ENCODE data around the gene CTXN1. TPM values are rescaled to one million over a fixed set of nuclear protein-coding genes. Genes with fewer than 3 reads are reported as not detected.

Gene CTXN1
- polyA plus RNA-seq, 1 donor = 7.0 TPM

- DNase-seq = no peak
- peaks cover 14% of the 10 kb centered on the region for H3K4me1 ChIP-seq (ENCODE audit: control insufficient read depth, insufficient read depth, low read length)
- 100% methylated on average over 1 of the region's 39 CpGs for WGBS (ENCODE audit: insufficient coverage, low lambda C conversion rate)
- peaks cover 40% of the 10 kb centered on the region for H3K36me3 ChIP-seq (ENCODE audit: control insufficient read depth, insufficient read depth, low read length)
- peaks cover 34% of the 10 kb centered on the region for H3K27me3 ChIP-seq (ENCODE audit: control insufficient read depth, insufficient read depth, low read length)
- no peak overlapping the region for H3K4me3 ChIP-seq (ENCODE audit: low read length)
- H3K27ac ChIP-seq (ENCODE audit: low read length) = no peak overlapping the region
- H3K9me3 ChIP-seq (ENCODE audit: control insufficient read depth, low read depth, low read length) = peaks cover 11% of the 10 kb centered on the region
Observed at GRCh38 chr19:7912697-7913564, 13.0 kb downstream of the CTXN1 start.

DNA sequence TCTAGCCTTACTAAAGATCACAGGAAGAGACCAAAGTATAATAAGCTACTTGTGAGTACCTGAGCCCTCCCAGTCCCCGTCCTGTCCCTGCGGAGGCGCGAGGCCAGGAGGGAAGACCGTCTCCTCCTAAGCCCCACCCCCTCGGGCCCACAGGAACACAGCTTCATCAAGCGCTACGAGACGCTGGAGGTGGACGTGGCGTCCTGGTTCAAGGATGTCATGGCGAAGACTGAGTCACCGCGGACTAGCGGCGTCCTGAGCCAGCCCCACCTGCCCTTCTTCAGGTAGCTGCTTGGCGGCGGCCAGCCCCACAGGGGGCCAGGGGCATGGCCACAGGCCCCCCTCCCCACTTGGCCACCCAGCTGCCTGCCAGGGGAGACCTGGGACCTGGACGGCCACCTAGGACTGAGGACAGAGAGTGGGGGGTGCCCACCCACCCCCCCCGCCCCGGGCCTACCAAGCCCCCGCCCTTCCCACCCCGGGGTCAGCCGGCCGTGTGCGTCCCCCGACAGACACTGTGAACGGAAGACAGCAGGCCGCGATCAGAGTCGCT is 13.7 kb downstream of the CTXN1 start:
- peaks cover 11% of the 10 kb centered on the region for H3K9me3 ChIP-seq (ENCODE audit: control insufficient read depth, low read depth, low read length)
- H3K36me3 ChIP-seq (ENCODE audit: control insufficient read depth, insufficient read depth, low read length) = peaks cover 42% of the 10 kb centered on the region
- no peak for DNase-seq
- H3K27me3 ChIP-seq (ENCODE audit: control insufficient read depth, insufficient read depth, low read length) = peaks cover 27% of the 10 kb centered on the region
- peaks cover 12% of the 10 kb centered on the region for H3K4me1 ChIP-seq (ENCODE audit: control insufficient read depth, insufficient read depth, low read length)
- no peak overlapping the region for H3K4me3 ChIP-seq (ENCODE audit: low read length)
- H3K27ac ChIP-seq (ENCODE audit: low read length) = no peak overlapping the region
- WGBS (ENCODE audit: insufficient coverage, low lambda C conversion rate) = no CpG with 5 or more reads among the region's 31 CpGs

DNA sequence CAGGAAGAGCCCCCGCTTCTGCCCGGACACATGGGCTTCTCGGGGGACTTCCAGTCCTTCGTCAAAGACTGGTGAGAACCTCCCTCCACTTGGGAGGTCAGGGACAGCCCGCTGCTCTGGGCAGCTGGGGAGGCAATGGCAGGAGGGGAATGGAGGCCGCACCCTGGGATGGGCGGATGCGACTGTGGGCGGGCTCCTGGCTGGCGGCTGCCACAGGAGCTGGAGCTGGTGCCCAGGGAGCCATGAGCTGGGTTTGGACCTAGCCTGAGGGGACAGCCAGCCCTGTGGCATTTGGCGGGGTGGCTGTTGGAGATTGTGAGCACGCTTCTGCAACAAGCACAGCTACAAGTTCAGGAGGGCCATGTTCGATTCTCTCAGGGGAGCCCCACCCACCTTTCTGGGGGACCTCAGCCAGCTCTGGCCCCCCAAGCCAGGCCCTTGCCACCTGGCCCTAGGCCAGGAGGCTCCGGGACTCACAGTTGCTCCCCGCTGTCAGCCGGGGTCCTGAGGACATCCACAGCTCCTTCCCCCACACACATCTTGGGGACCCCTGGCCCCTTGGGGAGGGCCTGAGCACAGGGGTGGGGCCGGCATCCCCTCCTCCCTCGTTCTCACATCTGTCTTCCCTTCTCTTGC is 14.3 kb downstream of the CTXN1 start:
- Histone ChIP-seq H3K27ac (ENCODE audit: low read length) (no peak overlapping the region), H3K9me3 (ENCODE audit: control insufficient read depth, low read depth, low read length) (peaks cover 11% of the 10 kb centered on the region), H3K36me3 (ENCODE audit: control insufficient read depth, insufficient read depth, low read length) (peaks cover 42% of the 10 kb centered on the region), H3K4me1 (ENCODE audit: control insufficient read depth, insufficient read depth, low read length) (peaks cover 8% of the 10 kb centered on the region), H3K4me3 (ENCODE audit: low read length) (no peak overlapping the region), H3K27me3 (ENCODE audit: control insufficient read depth, insufficient read depth, low read length) (peaks cover 23% of the 10 kb centered on the region)
- DNase-seq = no peak
- no CpG with 5 or more reads among the region's 18 CpGs for WGBS (ENCODE audit: insufficient coverage, low lambda C conversion rate)

- H3K36me3 ChIP-seq (ENCODE audit: control insufficient read depth, insufficient read depth, low read length) = peaks cover 51% of the 10 kb centered on the region
- H3K27ac ChIP-seq (ENCODE audit: low read length) = no peak overlapping the region
- H3K27me3 ChIP-seq (ENCODE audit: control insufficient read depth, insufficient read depth, low read length) = peaks cover 13% of the 10 kb centered on the region
- no CpG with 5 or more reads among the region's 54 CpGs for WGBS (ENCODE audit: insufficient coverage, low lambda C conversion rate)
- no peak overlapping the region for H3K4me3 ChIP-seq (ENCODE audit: low read length)
- peaks cover 7% of the 10 kb centered on the region for H3K9me3 ChIP-seq (ENCODE audit: control insufficient read depth, low read depth, low read length)
- peaks cover under 1% of the 10 kb centered on the region for H3K4me1 ChIP-seq (ENCODE audit: control insufficient read depth, insufficient read depth, low read length)
- DNase-seq = no peak
Observed at GRCh38 chr19:7910321-7911161, 15.4 kb downstream of the CTXN1 start.

GRCh38 chr19:7909471-7910067 is 16.4 kb downstream of the CTXN1 start:
- Histone ChIP-seq H3K36me3 (ENCODE audit: control insufficient read depth, insufficient read depth, low read length) (peaks cover 53% of the 10 kb centered on the region), H3K9me3 (ENCODE audit: control insufficient read depth, low read depth, low read length) (peaks cover 7% of the 10 kb centered on the region), H3K27me3 (ENCODE audit: control insufficient read depth, insufficient read depth, low read length) (peaks cover 4% of the 10 kb centered on the region), H3K4me3 (ENCODE audit: low read length) (no peak overlapping the region), H3K4me1 (ENCODE audit: control insufficient read depth, insufficient read depth, low read length) (peaks cover 9% of the 10 kb centered on the region), H3K27ac (ENCODE audit: low read length) (no peak overlapping the region)
- no peak for DNase-seq
- no CpG with 5 or more reads among the region's 21 CpGs for WGBS (ENCODE audit: insufficient coverage, low lambda C conversion rate)

- WGBS (ENCODE audit: insufficient coverage, low lambda C conversion rate) = no CpG with 5 or more reads among the region's 19 CpGs
- peaks cover 9% of the 10 kb centered on the region for H3K4me1 ChIP-seq (ENCODE audit: control insufficient read depth, insufficient read depth, low read length)
- no peak overlapping the region for H3K27ac ChIP-seq (ENCODE audit: low read length)
- no peaks in the 10 kb centered on the region for H3K27me3 ChIP-seq (ENCODE audit: control insufficient read depth, insufficient read depth, low read length)
- H3K4me3 ChIP-seq (ENCODE audit: low read length) = no peak overlapping the region
- peaks cover 7% of the 10 kb centered on the region for H3K9me3 ChIP-seq (ENCODE audit: control insufficient read depth, low read depth, low read length)
- DNase-seq = no peak
- peaks cover 53% of the 10 kb centered on the region for H3K36me3 ChIP-seq (ENCODE audit: control insufficient read depth, insufficient read depth, low read length)
Observed at GRCh38 chr19:7908742-7909461, 17.0 kb downstream of the CTXN1 start.

GRCh38 chr19:7908078-7908699 is 17.7 kb downstream of the CTXN1 start:
- Histone ChIP-seq H3K27me3 (ENCODE audit: control insufficient read depth, insufficient read depth, low read length) (no peaks in the 10 kb centered on the region), H3K27ac (ENCODE audit: low read length) (no peak overlapping the region), H3K9me3 (ENCODE audit: control insufficient read depth, low read depth, low read length) (no peaks in the 10 kb centered on the region), H3K4me1 (ENCODE audit: control insufficient read depth, insufficient read depth, low read length) (peaks cover 9% of the 10 kb centered on the region), H3K4me3 (ENCODE audit: low read length) (no peak overlapping the region), H3K36me3 (ENCODE audit: control insufficient read depth, insufficient read depth, low read length) (peaks cover 51% of the 10 kb centered on the region)
- no peak for DNase-seq
- no CpG with 5 or more reads among the region's 14 CpGs for WGBS (ENCODE audit: insufficient coverage, low lambda C conversion rate)

GRCh38 chr19:7907544-7907943 is 18.4 kb downstream of the CTXN1 start:
- no peak overlapping the region for H3K27ac ChIP-seq (ENCODE audit: low read length)
- H3K36me3 ChIP-seq (ENCODE audit: control insufficient read depth, insufficient read depth, low read length) = peaks cover 45% of the 10 kb centered on the region
- WGBS (ENCODE audit: insufficient coverage, low lambda C conversion rate) = no CpG with 5 or more reads among the region's 11 CpGs

GRCh38 chr19:7907122-7907521 is 18.8 kb downstream of the CTXN1 start:
- Histone ChIP-seq H3K36me3 (ENCODE audit: control insufficient read depth, insufficient read depth, low read length) (peaks cover 41% of the 10 kb centered on the region), H3K9me3 (ENCODE audit: control insufficient read depth, low read depth, low read length) (no peaks in the 10 kb centered on the region), H3K27me3 (ENCODE audit: control insufficient read depth, insufficient read depth, low read length) (no peaks in the 10 kb centered on the region), H3K4me3 (ENCODE audit: low read length) (no peak overlapping the region), H3K4me1 (ENCODE audit: control insufficient read depth, insufficient read depth, low read length) (peaks cover 15% of the 10 kb centered on the region), H3K27ac (ENCODE audit: low read length) (no peak overlapping the region)
- no peak for DNase-seq
- no CpG with 5 or more reads among the region's 19 CpGs for WGBS (ENCODE audit: insufficient coverage, low lambda C conversion rate)

More at GRCh38 chr19:7907544-7907943, 18.4 kb downstream of the CTXN1 start:
- H3K27me3 ChIP-seq (ENCODE audit: control insufficient read depth, insufficient read depth, low read length) = no peaks in the 10 kb centered on the region
- peaks cover 15% of the 10 kb centered on the region for H3K4me1 ChIP-seq (ENCODE audit: control insufficient read depth, insufficient read depth, low read length)
- H3K4me3 ChIP-seq (ENCODE audit: low read length) = no peak overlapping the region
- DNase-seq = no peak
- H3K9me3 ChIP-seq (ENCODE audit: control insufficient read depth, low read depth, low read length) = no peaks in the 10 kb centered on the region
